A549 (cell line): ENCODE measurements around the gene FANCC. TPM values are rescaled to one million over a fixed set of nuclear protein-coding genes. Genes with fewer than 3 reads are reported as not detected.

Source experiments
- ATAC-seq, 2 experiments: fragments of 200-7000 bp in 1 of 2; fragments of >200 bp in 1 of 2; cut with Nextera tagmentation in 1 of 2; cut with Tn5 transposase in 1 of 2; 3 replicates each; pipeline versions ENCODE4 v1.8.0 to v1.9.1; 2018 to 2020; ENCODE audit warnings: mild to moderate bottlenecking in 1 of 2, moderate library complexity in 1 of 2
- CTCF ChIA-PET: fragments of 300-600 bp; sonication (Branson Sonifier 250); formaldehyde crosslinking; extraction: SDS; loops from one replicate; lab custom pipeline; 2021; ENCODE audit warnings: antibody characterized with exemption, inconsistent platforms; lab: Yijun Ruan, JAX
- POLR2A ChIA-PET: fragments of 350-600 bp; formaldehyde crosslinking; extraction: SDS; loops from one replicate; lab custom pipeline; 2021; ENCODE audit warnings: antibody characterized with exemption, inconsistent platforms; lab: Yijun Ruan, JAX
- DNase-seq, 2 experiments: peaks; one replicate each; pipeline versions ENCODE4 v3.0.0 to v3.0.0-alpha.2; 2011 to 2016; ENCODE audit warnings: low read depth in 1 of 2, low spot score in 1 of 2
- FAIRE-seq: peaks from 2 replicates; lab custom pipeline; 2011; peaks lifted over from hg19 to GRCh38; lab: Jason Lieb, UNC
- H3K27ac ChIP-seq, 2 experiments: fragments of >200 bp; sonication (Bioruptor Twin); formaldehyde crosslinking; 3 replicates each; pipeline ENCODE4 v1.5.1; 2016 to 2017
- H3K4me1 ChIP-seq: fragments of >200 bp; sonication (Bioruptor Twin); formaldehyde crosslinking; 3 replicates; pipeline ENCODE4 v1.6.1; 2016
- H3K4me2 ChIP-seq: fragments of >200 bp; sonication (Bioruptor Twin); formaldehyde crosslinking; 3 replicates; pipeline ENCODE4 v1.6.1; 2016
- H3K4me3 ChIP-seq: fragments of >200 bp; sonication (Bioruptor Twin); formaldehyde crosslinking; 3 replicates; pipeline ENCODE4 v1.5.1; 2016
- H3K9me3 ChIP-seq: fragments of >200 bp; sonication (Bioruptor Twin); formaldehyde crosslinking; 3 replicates; pipeline ENCODE4 v1.6.1; 2016
- ATOH8 ChIP-seq: fragments of 250-450 bp; sonication (Bioruptor Pico); IDR thresholded peaks from 2 replicates; pipeline ENCODE4 v1.5.0; 2020; ENCODE audit warnings: low read depth, mild to moderate bottlenecking, moderate library complexity
- CBX8 ChIP-seq: fragments of 200-600 bp; sonication (generic); IDR thresholded peaks from 2 replicates; pipeline ENCODE4 v1.6.1; 2016
- EHF ChIP-seq: fragments of 250-450 bp; sonication (Bioruptor Pico); IDR thresholded peaks from 2 replicates; pipeline ENCODE4 v1.5.0; 2020; ENCODE audit warnings: mild to moderate bottlenecking
- EHMT2 ChIP-seq: fragments of 200-600 bp; sonication (generic); IDR thresholded peaks from 2 replicates; pipeline ENCODE4 v1.6.1; 2016; ENCODE audit warnings: antibody characterized with exemption, low read depth, mild to moderate bottlenecking, moderate library complexity
- ESRRA ChIP-seq: fragments of 150-350 bp; IDR thresholded peaks from 2 replicates; pipeline ENCODE4 v1.6.1; 2014; ENCODE audit warnings: mild to moderate bottlenecking, low read length, borderline replicate concordance
- FOSB ChIP-seq: fragments of 250-450 bp; sonication (Bioruptor Pico); IDR thresholded peaks from 2 replicates; pipeline ENCODE4 v1.5.0; 2020; ENCODE audit warnings: mild to moderate bottlenecking, moderate library complexity
- FOSL2 ChIP-seq, 2 experiments: fragments of 450-650 bp in 1 of 2; fragments of >200 bp in 1 of 2; sonication (Bioruptor Twin) in 1 of 2; formaldehyde crosslinking; IDR thresholded peaks; 2 replicates each; pipeline versions ENCODE4 v1.5.0 to v1.6.1; 2016 to 2020; ENCODE audit warnings: mild to moderate bottlenecking in 1 of 2, moderate library complexity in 1 of 2
- FOXS1 ChIP-seq: fragments of 250-450 bp; sonication (Bioruptor Pico); IDR thresholded peaks from 2 replicates; pipeline ENCODE4 v1.5.0; 2020; ENCODE audit warnings: mild to moderate bottlenecking, moderate library complexity
- HDAC2 ChIP-seq: fragments of 200-600 bp; sonication (generic); IDR thresholded peaks from 2 replicates; pipeline ENCODE4 v1.6.1; 2016
- HEYL ChIP-seq: fragments of 250-450 bp; sonication (Bioruptor Pico); IDR thresholded peaks from 2 replicates; pipeline ENCODE4 v1.8.0; 2021; ENCODE audit warnings: mild to moderate bottlenecking, moderate library complexity
- HOXA7 ChIP-seq: fragments of 250-450 bp; sonication (Bioruptor Pico); IDR thresholded peaks from 2 replicates; pipeline ENCODE4 v1.5.0; 2020; ENCODE audit warnings: mild to moderate bottlenecking, moderate library complexity
- JUN ChIP-seq, 2 experiments: fragments of >200 bp; sonication (Bioruptor Twin); formaldehyde crosslinking; IDR thresholded peaks; 2 replicates in 1 of 2; 3 replicates in 1 of 2; pipeline ENCODE4 v1.6.1; 2016 to 2017
- JUNB ChIP-seq: fragments of >200 bp; sonication (Bioruptor Twin); formaldehyde crosslinking; IDR thresholded peaks from 2 replicates; pipeline ENCODE4 v1.6.1; 2016
- KDM5A ChIP-seq: fragments of 200-600 bp; sonication (generic); IDR thresholded peaks from 2 replicates; pipeline ENCODE4 v1.6.1; 2016; ENCODE audit warnings: antibody characterized with exemption, mild to moderate bottlenecking
- MAFK ChIP-seq: fragments of 450-650 bp; IDR thresholded peaks from 2 replicates; pipeline ENCODE4 v1.6.1; 2014; ENCODE audit not compliant: partially characterized antibody
- MAX ChIP-seq: IDR thresholded peaks from 2 replicates; pipeline ENCODE4 v1.6.1; 2012
- MYC ChIP-seq: IDR thresholded peaks from 2 replicates; pipeline ENCODE4 v1.6.1; 2012; ENCODE audit warnings: mild to moderate bottlenecking, inconsistent platforms, low read length, improper control_type of control experiment, borderline replicate concordance
- NPAS2 ChIP-seq: fragments of 250-450 bp; sonication (Bioruptor Pico); IDR thresholded peaks from 2 replicates; pipeline ENCODE4 v1.8.0; 2022; ENCODE audit warnings: mild to moderate bottlenecking, moderate library complexity, borderline replicate concordance
- POLR2A ChIP-seq: IDR thresholded peaks from 2 replicates; pipeline ENCODE4 v1.6.1; 2012; ENCODE audit warnings: mild to moderate bottlenecking, low read length
- POLR2AphosphoS2 ChIP-seq: conservative IDR thresholded peaks from 2 replicates; pipeline ENCODE4 v1.6.1; 2012; ENCODE audit warnings: low read length, improper control_type of control experiment, inconsistent platforms
- RAD21 ChIP-seq, 2 experiments: fragments of >200 bp in 1 of 2; sonication (Bioruptor Twin) in 1 of 2; formaldehyde crosslinking in 1 of 2; IDR thresholded peaks in 1 of 2; conservative IDR thresholded peaks in 1 of 2; 2 replicates in 1 of 2; 3 replicates in 1 of 2; pipeline ENCODE4 v1.6.1; 2012 to 2018; ENCODE audit warnings: inconsistent platforms in 1 of 2
- SREBF2 ChIP-seq: fragments of 450-650 bp; IDR thresholded peaks from 2 replicates; pipeline ENCODE4 v1.6.1; 2014; ENCODE audit warnings: mild to moderate bottlenecking, moderate library complexity
- TFCP2L1 ChIP-seq: fragments of 250-450 bp; sonication (Bioruptor Pico); IDR thresholded peaks from 2 replicates; pipeline ENCODE4 v1.5.0; 2021; ENCODE audit warnings: mild to moderate bottlenecking
- TP53 ChIP-seq: fragments of 250-450 bp; sonication (Bioruptor Pico); IDR thresholded peaks from 2 replicates; pipeline ENCODE4 v1.5.0; 2021; ENCODE audit warnings: mild to moderate bottlenecking, moderate library complexity
- ZC3H11A ChIP-seq: fragments of 450-650 bp; IDR thresholded peaks from 2 replicates; pipeline ENCODE4 v1.6.1; 2014; ENCODE audit warnings: antibody characterized with exemption, mild to moderate bottlenecking
- ZFP36 ChIP-seq: fragments of 450-650 bp; IDR thresholded peaks from 2 replicates; pipeline ENCODE4 v1.6.1; 2014; ENCODE audit warnings: borderline replicate concordance; ENCODE audit not compliant: partially characterized antibody
- ZSCAN20 ChIP-seq: fragments of 250-450 bp; sonication (Bioruptor Pico); IDR thresholded peaks from 2 replicates; pipeline ENCODE4 v1.8.0; 2022; ENCODE audit warnings: mild to moderate bottlenecking, moderate library complexity
- WGBS: methylation state at CpG from one replicate; pipeline ENCODE4 v1.1.6; 2017; ENCODE audit errors: missing lambda C conversion rate; 5-methylcytosine and 5-hydroxymethylcytosine counted together
- polyA minus RNA-seq: library from RNA; depleted of rRNA, polyadenylated mRNA; stranded (reverse); fragments of >200 nt; gene quantifications from 2 replicates; pipeline ENCODE4 v1.2.3, GENCODE V29; 2011; rRNA and poly(A)+ RNA removed
- polyA plus RNA-seq, 4 experiments: library from polyadenylated mRNA; depleted of rRNA in 3 of 4; stranded (reverse); fragments of >200 nt; fragmentation: RNase III in 1 of 4; extraction: RNeasy Plus Mini Kit Qiagen cat#74134 plus additional on column Dnase treatment in 1 of 4; gene quantifications; 2 replicates in 3 of 4; 3 replicates in 1 of 4; pipeline ENCODE4 v1.2.3, GENCODE V29; 2011 to 2017
- TF ChIP-seq, protein P1 (sequence below): fragments of 200-600 bp; sonication (generic); IDR thresholded peaks from 2 replicates; pipeline ENCODE4 v1.6.1; 2016; ENCODE audit warnings: antibody characterized with exemption, mild to moderate bottlenecking, moderate library complexity
- TF ChIP-seq, protein P2 (sequence below): fragments of >200 bp; sonication (Bioruptor Twin); formaldehyde crosslinking; IDR thresholded peaks from 3 replicates; pipeline ENCODE4 v1.6.1; 2016
- TF ChIP-seq, protein P3 (sequence below): fragments of >200 bp; sonication (Bioruptor Twin); formaldehyde crosslinking; IDR thresholded peaks from 3 replicates; pipeline ENCODE4 v1.5.1; 2016

FANCC gene, protein sequence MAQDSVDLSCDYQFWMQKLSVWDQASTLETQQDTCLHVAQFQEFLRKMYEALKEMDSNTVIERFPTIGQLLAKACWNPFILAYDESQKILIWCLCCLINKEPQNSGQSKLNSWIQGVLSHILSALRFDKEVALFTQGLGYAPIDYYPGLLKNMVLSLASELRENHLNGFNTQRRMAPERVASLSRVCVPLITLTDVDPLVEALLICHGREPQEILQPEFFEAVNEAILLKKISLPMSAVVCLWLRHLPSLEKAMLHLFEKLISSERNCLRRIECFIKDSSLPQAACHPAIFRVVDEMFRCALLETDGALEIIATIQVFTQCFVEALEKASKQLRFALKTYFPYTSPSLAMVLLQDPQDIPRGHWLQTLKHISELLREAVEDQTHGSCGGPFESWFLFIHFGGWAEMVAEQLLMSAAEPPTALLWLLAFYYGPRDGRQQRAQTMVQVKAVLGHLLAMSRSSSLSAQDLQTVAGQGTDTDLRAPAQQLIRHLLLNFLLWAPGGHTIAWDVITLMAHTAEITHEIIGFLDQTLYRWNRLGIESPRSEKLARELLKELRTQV
- 24.9 and 26.5 TPM in 2 replicates for polyA plus RNA-seq (2011; rRNA removed)
- polyA plus RNA-seq (2012; cell fraction: cytosol; rRNA removed), result 8.1 and 10.7 TPM in 2 replicates
- 10.5 and 14.0 TPM in 2 replicates for polyA plus RNA-seq (2012; cell fraction: nucleus; rRNA removed)
- polyA plus RNA-seq (2017; fragmentation: RNase III; extraction: RNeasy Plus Mini Kit Qiagen cat#74134 plus additional on column Dnase treatment), result 12.1 to 14.1 TPM (median 13.5 TPM) in 3 replicates
- 19.5 and 23.0 TPM in 2 replicates for polyA minus RNA-seq

DNA sequence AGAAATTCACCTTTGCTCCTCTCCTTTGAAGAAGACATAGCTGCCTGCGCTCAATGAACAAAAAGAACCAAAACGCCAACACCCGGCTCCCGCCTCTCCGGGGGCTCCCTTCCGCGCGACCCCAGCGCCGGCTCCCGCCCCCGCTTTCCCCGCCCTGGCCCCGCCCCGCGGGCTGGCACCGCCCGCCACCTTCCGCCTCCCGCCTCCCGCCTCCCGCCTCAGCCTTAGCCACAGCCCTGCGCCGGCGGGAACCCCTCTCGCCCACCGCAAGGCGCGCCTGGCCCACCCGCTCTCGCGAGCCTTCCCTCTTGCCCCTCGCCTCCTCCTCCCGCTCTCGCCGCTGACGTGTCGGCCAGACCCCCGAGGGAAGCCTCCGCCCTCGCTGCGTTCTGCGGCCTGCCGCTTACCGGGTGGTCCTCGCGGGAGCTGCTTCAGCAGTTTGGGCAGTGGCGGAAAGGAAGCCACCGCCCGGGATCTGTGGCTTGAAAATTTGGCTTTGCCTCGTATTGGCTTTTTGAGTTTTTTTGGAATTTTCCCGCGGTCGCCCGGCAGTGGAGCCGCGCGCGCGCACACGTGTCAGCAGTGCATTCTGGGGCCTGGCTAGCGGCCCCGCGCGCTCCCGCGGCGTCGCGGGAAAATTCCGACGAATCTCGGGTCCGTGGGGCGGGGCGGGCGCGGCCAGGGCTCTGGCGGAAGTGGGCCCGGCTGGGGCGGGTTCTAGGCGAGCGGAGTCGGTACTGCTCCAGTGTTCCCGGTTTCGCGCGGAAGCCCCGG, at the start of gene FANCC:
Gene FANCC, minus strand, starts transcription at position 591 of the 774 bp plus-strand sequence. CDS start 68,418 bp downstream, outside the sequence.
- peak; percentile 80 to 89 for ATAC-seq
- H3K4me3 ChIP-seq, result peak within 1 kb of the TSS; percentile 81
- H3K9me3 ChIP-seq, result no peaks in the 10 kb centered on the region
- FAIRE-seq, result no peak
- CTCF ChIA-PET, result interaction anchor here (2.2 kb wide), 1 partner anchor 52 kb away, joined by 7 read pairs; no protein-coding TSS in a partner anchor
- 2% methylated on average over 38 of the region's 89 CpGs for WGBS
- H3K27ac ChIP-seq, result peak within 1 kb of the TSS; percentile 94 to 98
- POLR2A ChIA-PET, result interaction anchor here (0.5 to 1.1 kb wide), 7 partner anchors 9 to 835 kb away, joined by 3 to 5 read pairs (median 3); no protein-coding TSS in a partner anchor
- peak within 1 kb of the TSS; percentile 89 for H3K4me2 ChIP-seq
- peaks cover 25% of the 10 kb centered on the region for H3K4me1 ChIP-seq
- DNase-seq, result peak; percentile 84 to 94
- TF ChIP-seq ZFP36, result no peak
- no peak for TF ChIP-seq FOSL2 (IDR thresholded peaks at IDR 0.05)
- no peak; the same call in 1 of the 2 replicates for TF ChIP-seq FOSL2 (CRISPR knock-in tag; IDR thresholded peaks at IDR 0.05)
- TF ChIP-seq MYC, result no peak
- TF ChIP-seq KDM5A, result no peak
- no peak for TF ChIP-seq HEYL
- no peak for TF ChIP-seq POLR2AphosphoS2
- TF ChIP-seq EHF, result no peak
- no peak for TF ChIP-seq TP53 (CRISPR knock-in tag)
- no peak for TF ChIP-seq ZSCAN20 (CRISPR knock-in tag)
- TF ChIP-seq, protein P1, sequence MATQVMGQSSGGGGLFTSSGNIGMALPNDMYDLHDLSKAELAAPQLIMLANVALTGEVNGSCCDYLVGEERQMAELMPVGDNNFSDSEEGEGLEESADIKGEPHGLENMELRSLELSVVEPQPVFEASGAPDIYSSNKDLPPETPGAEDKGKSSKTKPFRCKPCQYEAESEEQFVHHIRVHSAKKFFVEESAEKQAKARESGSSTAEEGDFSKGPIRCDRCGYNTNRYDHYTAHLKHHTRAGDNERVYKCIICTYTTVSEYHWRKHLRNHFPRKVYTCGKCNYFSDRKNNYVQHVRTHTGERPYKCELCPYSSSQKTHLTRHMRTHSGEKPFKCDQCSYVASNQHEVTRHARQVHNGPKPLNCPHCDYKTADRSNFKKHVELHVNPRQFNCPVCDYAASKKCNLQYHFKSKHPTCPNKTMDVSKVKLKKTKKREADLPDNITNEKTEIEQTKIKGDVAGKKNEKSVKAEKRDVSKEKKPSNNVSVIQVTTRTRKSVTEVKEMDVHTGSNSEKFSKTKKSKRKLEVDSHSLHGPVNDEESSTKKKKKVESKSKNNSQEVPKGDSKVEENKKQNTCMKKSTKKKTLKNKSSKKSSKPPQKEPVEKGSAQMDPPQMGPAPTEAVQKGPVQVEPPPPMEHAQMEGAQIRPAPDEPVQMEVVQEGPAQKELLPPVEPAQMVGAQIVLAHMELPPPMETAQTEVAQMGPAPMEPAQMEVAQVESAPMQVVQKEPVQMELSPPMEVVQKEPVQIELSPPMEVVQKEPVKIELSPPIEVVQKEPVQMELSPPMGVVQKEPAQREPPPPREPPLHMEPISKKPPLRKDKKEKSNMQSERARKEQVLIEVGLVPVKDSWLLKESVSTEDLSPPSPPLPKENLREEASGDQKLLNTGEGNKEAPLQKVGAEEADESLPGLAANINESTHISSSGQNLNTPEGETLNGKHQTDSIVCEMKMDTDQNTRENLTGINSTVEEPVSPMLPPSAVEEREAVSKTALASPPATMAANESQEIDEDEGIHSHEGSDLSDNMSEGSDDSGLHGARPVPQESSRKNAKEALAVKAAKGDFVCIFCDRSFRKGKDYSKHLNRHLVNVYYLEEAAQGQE, result peak; percentile 68
- TF ChIP-seq SREBF2, result no peak
- no peak for TF ChIP-seq FOSB (CRISPR knock-in tag)
- no peak for TF ChIP-seq CBX8
- TF ChIP-seq MAFK, result peak; percentile 41
- peak; percentile 91 for TF ChIP-seq MAX
- TF ChIP-seq HOXA7, result no peak
- TF ChIP-seq, protein P2, sequence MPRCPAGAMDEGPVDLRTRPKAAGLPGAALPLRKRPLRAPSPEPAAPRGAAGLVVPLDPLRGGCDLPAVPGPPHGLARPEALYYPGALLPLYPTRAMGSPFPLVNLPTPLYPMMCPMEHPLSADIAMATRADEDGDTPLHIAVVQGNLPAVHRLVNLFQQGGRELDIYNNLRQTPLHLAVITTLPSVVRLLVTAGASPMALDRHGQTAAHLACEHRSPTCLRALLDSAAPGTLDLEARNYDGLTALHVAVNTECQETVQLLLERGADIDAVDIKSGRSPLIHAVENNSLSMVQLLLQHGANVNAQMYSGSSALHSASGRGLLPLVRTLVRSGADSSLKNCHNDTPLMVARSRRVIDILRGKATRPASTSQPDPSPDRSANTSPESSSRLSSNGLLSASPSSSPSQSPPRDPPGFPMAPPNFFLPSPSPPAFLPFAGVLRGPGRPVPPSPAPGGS, result peak; percentile 47; the same call in 1 of the 3 replicates
- TF ChIP-seq ESRRA, result no peak
- TF ChIP-seq RAD21 (conservative IDR thresholded peaks at IDR 0.05 in 1 of 2, IDR thresholded peaks at IDR 0.05 in 1 of 2), result peak in 1 of 2 experiments; percentile 36; a peak in 3 of 5 replicates
- TF ChIP-seq JUN (IDR thresholded peaks at IDR 0.05), result peak; percentile 11 to 62; a peak in 2 of 5 replicates
- TF ChIP-seq ATOH8 (CRISPR knock-in tag), result no peak
- no peak for TF ChIP-seq JUNB
- no peak for TF ChIP-seq ZC3H11A
- no peak for TF ChIP-seq TFCP2L1 (CRISPR knock-in tag)
- peak; percentile 78 for TF ChIP-seq POLR2A
- TF ChIP-seq FOXS1 (CRISPR knock-in tag), result no peak
- TF ChIP-seq HDAC2, result no peak
- TF ChIP-seq EHMT2, result no peak
- TF ChIP-seq, protein P3, sequence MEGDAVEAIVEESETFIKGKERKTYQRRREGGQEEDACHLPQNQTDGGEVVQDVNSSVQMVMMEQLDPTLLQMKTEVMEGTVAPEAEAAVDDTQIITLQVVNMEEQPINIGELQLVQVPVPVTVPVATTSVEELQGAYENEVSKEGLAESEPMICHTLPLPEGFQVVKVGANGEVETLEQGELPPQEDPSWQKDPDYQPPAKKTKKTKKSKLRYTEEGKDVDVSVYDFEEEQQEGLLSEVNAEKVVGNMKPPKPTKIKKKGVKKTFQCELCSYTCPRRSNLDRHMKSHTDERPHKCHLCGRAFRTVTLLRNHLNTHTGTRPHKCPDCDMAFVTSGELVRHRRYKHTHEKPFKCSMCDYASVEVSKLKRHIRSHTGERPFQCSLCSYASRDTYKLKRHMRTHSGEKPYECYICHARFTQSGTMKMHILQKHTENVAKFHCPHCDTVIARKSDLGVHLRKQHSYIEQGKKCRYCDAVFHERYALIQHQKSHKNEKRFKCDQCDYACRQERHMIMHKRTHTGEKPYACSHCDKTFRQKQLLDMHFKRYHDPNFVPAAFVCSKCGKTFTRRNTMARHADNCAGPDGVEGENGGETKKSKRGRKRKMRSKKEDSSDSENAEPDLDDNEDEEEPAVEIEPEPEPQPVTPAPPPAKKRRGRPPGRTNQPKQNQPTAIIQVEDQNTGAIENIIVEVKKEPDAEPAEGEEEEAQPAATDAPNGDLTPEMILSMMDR, result no peak
- no peak for TF ChIP-seq NPAS2 (CRISPR knock-in tag)
